HG02884 (cell line): ENCODE data around the gene TMEM134.
"Not testable (repeated sequence)": the region's sequence is repeated elsewhere in the genome, so short reads cannot be mapped to it uniquely, and the experiment has no call there.

Experiments used
- ATAC-seq: cut with Tn5 transposase; IDR thresholded peaks from one replicate; pipeline ENCODE4 v1.9.1; 2021; ENCODE audit warnings: mild to moderate bottlenecking, moderate library complexity; ENCODE audit not compliant: unreplicated experiment

TMEM134 gene

GRCh38 chr11:67439321-67440228 lies 29.5 kb downstream of the TMEM134 start:
- ATAC-seq = no peak

- no peak for ATAC-seq
These were observed 30.7 kb downstream of the TMEM134 start for GRCh38 chr11:67438158-67438902.

DNA sequence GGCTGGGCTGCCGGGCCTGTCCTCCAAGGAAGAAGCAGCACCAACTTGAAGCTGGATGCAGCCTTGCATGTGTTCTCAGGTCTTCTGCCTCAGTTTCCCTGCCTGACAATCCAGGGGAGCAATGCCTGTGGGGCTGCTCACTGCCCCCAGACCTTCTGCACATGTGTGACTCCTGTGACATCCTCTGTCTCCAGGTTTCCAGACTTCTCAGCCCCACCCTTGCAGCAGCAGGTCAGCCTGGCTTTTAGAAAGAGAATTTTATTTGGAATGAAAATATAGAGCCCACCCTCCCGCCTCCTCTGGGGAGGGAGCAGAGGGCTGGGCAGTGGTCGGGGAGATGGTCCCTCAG lies 31.3 kb downstream of the TMEM134 start:
- no peak for ATAC-seq

DNA sequence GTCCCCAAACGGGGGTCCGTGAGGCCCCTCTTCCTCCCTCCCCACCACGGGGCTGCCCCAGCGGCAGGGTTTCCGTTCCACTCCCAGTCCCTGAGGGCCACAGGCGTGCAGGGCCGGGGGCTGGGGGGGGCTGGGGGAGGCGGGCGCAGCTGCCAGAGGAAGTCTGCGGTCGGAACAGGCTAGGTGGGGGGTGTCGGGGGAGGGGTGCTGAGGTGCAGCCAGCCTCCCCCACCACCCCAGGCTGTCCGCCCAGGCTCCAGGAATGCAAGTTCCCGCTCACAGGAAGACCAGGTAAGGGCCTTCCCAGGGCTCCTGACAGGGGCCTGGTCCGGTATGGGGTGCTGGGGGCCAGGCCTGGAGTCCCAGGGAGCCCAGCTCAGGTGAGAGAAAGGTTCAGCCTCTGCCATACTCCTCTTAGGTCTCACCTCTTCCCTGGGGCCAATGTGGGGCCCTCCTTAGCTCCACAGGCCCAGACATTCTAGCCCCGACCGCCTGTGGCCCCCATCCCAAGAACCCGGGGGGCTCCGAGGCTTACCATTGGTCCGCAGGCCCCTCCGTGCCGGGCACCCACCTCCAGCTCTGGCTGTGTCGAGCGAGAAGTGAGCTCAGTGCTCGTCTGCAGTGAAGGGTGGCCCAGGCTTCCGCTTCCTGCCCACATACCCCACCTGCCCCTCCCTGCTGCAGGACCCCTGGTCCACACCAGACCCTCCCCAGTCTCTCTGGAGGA lies 31.8 kb downstream of the TMEM134 start, which contains the start of gene PTPRCAP:
Gene PTPRCAP (minus strand): TSS at position 601 of the 727 bp plus-strand sequence. CDS start 63 bp downstream, at position 538.
- ATAC-seq = no peak

- peak; percentile 45 for ATAC-seq
These were observed 32.5 kb downstream of the TMEM134 start for GRCh38 chr11:67436459-67437081.

DNA sequence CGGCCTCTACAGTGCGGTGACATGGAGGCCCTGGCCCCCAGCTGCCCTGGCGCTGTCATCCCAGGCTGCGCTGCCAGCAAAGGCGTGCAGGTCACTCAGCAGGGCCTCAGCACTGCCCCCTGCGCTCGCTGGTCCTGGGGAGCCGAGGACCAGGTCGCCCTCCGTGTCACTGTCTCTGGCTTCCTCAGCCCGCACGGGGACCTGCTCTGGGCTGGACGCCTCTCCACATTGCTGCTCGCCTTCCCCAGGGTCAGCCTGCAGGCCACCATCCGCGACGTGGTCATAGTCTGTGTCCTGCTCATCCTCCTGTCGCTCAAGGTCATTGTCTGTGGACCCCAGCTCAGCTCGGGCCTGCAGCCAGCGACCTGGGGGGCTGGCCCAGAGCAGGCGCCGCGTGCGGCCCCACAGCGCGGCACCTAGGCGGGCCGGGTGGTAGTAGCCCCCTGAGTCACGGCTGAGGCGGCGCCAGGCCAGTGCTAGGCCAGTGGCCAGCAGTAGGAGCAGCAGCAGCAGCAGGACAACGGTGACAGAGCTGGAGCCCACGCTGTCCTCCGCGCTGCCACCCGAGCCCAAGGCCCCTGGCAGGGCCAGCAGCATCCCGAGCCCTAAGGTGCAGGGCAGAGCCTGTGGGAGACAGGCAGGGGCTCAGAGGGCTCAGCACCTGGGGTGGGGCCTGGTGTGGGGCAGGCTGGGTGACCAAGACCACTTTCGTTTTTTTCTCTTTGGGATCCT lies 33.2 kb downstream of the TMEM134 start:
- ATAC-seq = no peak

- no peak for ATAC-seq
These were observed 33.9 kb downstream of the TMEM134 start for GRCh38 chr11:67435031-67435726.

- ATAC-seq = no peak
These were observed 34.6 kb downstream of the TMEM134 start for GRCh38 chr11:67434395-67434881.

GRCh38 chr11:67433536-67434394 lies 35.3 kb downstream of the TMEM134 start:
- ATAC-seq = no peak

GRCh38 chr11:67432655-67433349 lies 36.2 kb downstream of the TMEM134 start:
- ATAC-seq = no peak

- no peak for ATAC-seq
These were observed 37.5 kb downstream of the TMEM134 start for GRCh38 chr11:67431346-67432249.

- no peak for ATAC-seq
These were observed 39.3 kb downstream of the TMEM134 start for GRCh38 chr11:67429722-67430121.

DNA sequence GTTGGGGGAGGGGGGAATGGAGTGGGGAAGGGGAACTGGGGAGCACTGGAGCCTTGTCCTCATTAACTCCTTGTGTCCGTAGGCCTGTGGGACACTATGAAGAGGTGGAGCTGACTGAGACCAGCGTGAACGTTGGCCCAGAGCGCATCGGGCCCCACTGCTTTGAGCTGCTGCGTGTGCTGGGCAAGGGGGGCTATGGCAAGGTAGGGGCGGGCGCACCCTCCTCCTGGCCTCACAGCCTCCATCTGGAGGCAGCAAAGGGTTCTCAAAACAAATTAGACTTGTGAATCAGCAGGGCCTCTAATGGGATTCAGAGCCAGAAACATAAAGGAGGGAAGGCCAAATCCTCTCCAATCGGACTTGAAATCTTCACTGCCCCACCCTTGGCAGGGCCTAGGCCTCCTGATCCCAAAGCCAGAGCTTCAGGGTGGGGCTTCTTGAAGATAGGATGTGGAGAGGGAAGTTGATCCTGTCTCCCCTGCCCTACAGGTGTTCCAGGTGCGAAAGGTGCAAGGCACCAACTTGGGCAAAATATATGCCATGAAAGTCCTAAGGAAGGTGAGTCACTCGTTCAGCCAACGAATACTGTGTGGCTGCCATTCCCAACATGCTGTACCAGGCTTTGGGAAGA lies 39.9 kb downstream of the TMEM134 start:
- ATAC-seq = no peak

DNA sequence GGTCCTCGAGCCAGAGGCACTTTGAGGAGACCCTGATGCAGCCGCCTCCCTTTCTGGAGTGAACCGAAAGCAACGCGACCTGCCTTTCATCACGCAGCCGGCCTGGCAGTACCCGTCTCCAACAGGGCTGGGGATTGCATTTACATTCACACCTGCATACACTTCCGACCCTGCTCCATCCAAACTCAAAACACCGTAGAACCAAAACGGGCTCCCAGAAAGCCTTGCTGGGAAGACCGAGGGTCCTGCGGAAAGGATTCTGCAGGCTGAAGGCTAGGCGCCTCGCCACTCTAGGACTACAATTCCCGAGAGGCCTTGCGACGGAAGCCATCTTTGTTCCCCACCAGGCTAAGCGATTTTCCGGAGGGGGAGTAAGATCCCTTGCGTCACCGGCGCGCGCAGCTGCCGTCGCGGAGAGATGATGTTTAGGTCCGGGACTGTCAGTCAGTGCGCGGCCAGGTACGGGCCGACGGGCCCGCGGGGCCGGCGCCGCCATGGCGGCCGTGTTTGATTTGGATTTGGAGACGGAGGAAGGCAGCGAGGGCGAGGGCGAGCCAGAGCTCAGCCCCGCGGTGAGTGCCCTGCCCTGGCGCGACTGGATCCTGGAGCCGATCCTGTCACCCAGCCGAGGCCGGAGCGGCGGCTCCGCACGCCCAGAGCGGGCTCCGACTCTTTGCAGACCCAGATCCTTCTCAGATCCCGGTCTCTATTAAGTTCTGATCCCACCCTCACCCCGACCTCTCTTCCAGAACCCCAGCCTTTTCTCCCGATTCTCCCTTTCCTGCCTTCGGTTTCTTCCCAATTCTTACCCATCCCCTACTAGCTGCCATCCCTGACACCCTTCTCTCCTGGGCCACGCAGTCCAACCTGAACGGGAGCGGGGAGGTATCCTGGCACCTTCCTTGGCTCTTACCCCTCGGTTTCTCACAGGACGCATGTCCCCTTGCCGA lies 40.7 kb downstream of the TMEM134 start, which contains the start of gene RPS6KB2:
Gene RPS6KB2 (plus strand): TSS at position 443 of the 950 bp plus-strand sequence. CDS start 52 bp downstream, at position 495.
- ATAC-seq = peak; percentile 64

DNA sequence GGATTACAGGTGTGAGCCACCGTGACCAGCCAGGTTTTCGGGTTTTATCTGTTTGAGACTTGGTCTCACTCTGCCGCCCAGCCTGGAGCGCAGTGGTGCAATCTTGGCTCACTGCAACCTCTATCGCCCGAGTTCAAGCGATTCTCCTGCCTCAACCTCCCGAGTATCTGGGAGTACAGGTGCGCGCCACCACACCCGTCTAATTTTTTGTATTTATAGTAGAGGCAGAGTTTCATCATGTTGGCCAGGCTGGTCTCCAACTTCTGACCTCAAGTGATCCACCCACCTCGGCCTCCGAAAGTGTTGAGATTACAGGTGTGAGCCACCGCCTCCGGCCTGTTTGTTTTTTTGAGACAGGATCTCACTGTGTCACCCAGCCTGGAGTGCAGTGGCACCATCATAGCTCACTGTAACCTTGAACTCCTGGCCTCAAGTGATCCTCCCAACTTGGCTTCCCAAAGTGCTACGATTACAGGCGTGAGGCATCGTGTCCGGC lies 41.6 kb downstream of the TMEM134 start:
- ATAC-seq = not testable (repeated sequence)
